Inflammatory macrophage (primary cell): Measurements from ENCODE around the gene POP7.

Experiments used
- DNase-seq, 2 donors: peaks; one replicate each; pipeline ENCODE4 v3.0.0-alpha.2; 2020 to 2022

POP7 gene

GRCh38 chr7:100726996-100727761, 21.3 kb downstream of the POP7 start:
- no peak for DNase-seq

GRCh38 chr7:100728196-100728595, 22.3 kb downstream of the POP7 start:
- DNase-seq: no peak

GRCh38 chr7:100730136-100730800, 24.3 kb downstream of the POP7 start:
- no peak for DNase-seq

- DNase-seq: no peak
Measured at GRCh38 chr7:100731937-100732636, 26.2 kb downstream of the POP7 start.

- DNase-seq: no peak
Measured at GRCh38 chr7:100735730-100736129, 29.8 kb downstream of the POP7 start.

- DNase-seq: no peak
Measured at GRCh38 chr7:100736671-100737070, 30.8 kb downstream of the POP7 start.

- DNase-seq: no peak
Measured at GRCh38 chr7:100739934-100740333, 34.0 kb downstream of the POP7 start.

GRCh38 chr7:100744605-100745004, 38.7 kb downstream of the POP7 start:
- no peak for DNase-seq

GRCh38 chr7:100745184-100745583, 39.3 kb downstream of the POP7 start:
- peak; percentile 9 to 40 for DNase-seq

- no peak for DNase-seq
Measured at GRCh38 chr7:100752994-100753393, 47.1 kb downstream of the POP7 start.

- no peak for DNase-seq
Measured at GRCh38 chr7:100753750-100754149, 47.8 kb downstream of the POP7 start.
